ENCODE results near the gene RPP25L.

Gene RPP25L

DNA sequence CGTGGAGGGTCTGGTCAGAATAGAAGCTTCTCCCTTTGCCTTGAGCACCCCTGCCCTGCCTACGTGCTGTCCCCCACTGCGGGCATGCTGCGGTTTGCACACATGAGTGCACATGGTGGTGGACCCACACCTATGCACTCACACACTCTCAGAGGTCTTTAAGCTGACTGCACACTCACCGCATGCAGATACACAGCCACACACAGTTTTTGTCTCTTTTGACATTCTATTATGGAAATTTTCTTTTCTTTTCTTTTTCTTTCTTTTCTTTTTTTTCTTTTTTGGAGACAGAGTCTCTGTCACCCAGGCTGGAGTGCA, 17.6 kb upstream of the RPP25L start:
- peak overlapping the region; percentile 39; the same call in 1 of the 2 replicates for H3K9ac ChIP-seq (ENCODE audit: low read depth, low read length)
- no peaks in the 10 kb centered on the region for H3K36me3 ChIP-seq (ENCODE audit: insufficient read depth, low read length)
- H3K4me1 ChIP-seq (ENCODE audit: insufficient read depth, low read length), result peaks cover 12% of the 10 kb centered on the region

DNA sequence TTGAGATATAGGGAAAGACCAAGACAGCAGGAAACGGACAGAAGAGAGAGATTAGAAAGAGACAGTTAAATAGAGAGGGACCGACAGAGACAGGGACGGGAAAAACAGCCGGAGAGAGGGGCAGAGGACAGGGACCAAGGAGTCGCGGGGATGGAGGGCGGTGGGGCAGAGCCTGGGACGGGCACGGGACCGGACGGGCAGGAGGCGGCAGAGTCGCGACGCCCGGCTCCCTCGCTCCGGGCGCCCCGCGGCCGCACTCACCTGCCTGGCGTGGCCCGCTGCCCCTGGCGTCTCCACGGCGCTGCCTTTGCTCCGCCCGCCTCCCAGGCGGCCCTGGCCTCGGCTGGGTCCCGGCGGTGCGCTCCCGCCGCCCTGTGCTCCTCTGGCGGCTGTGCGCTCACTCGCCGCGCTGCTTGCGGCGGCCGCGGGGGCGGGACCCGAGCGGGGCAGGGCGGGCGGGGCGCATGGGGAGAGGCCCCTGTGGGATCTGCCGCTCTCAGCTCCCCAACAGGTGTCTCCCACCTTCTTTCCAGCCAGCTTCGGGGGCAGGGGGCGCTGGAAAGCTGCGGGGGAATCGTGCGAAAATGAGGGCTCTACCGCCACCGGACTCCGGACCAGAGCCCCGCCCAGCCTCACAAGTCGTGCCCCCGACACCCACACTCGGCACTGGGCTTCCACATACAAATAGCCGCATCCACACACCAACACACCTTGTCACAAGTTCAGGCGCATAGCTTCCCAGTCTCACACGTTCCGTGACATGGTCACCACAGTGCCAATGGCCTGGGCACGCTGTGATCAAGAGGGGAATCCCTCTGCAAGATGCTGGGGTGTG, 17.0 kb upstream of the RPP25L start, which contains the start of gene ARID3C:
Gene ARID3C (minus strand): TSS at position 411 of the 835 bp plus-strand sequence. CDS start 1,052 bp downstream, outside the sequence.
- Histone ChIP-seq H3K9ac (ENCODE audit: low read depth, low read length) (peak within 1 kb of the TSS; percentile 39; the same call in 1 of the 2 replicates), H3K4me1 (ENCODE audit: insufficient read depth, low read length) (peaks cover 12% of the 10 kb centered on the region), H3K36me3 (ENCODE audit: insufficient read depth, low read length) (no peaks in the 10 kb centered on the region), H3K9me3 (ENCODE audit: control insufficient read depth, insufficient read depth, low read length) (no peaks in the 10 kb centered on the region)

More for the DNA sequence above, 17.6 kb upstream of the RPP25L start:
- no peaks in the 10 kb centered on the region for H3K9me3 ChIP-seq (ENCODE audit: control insufficient read depth, insufficient read depth, low read length)

DNA sequence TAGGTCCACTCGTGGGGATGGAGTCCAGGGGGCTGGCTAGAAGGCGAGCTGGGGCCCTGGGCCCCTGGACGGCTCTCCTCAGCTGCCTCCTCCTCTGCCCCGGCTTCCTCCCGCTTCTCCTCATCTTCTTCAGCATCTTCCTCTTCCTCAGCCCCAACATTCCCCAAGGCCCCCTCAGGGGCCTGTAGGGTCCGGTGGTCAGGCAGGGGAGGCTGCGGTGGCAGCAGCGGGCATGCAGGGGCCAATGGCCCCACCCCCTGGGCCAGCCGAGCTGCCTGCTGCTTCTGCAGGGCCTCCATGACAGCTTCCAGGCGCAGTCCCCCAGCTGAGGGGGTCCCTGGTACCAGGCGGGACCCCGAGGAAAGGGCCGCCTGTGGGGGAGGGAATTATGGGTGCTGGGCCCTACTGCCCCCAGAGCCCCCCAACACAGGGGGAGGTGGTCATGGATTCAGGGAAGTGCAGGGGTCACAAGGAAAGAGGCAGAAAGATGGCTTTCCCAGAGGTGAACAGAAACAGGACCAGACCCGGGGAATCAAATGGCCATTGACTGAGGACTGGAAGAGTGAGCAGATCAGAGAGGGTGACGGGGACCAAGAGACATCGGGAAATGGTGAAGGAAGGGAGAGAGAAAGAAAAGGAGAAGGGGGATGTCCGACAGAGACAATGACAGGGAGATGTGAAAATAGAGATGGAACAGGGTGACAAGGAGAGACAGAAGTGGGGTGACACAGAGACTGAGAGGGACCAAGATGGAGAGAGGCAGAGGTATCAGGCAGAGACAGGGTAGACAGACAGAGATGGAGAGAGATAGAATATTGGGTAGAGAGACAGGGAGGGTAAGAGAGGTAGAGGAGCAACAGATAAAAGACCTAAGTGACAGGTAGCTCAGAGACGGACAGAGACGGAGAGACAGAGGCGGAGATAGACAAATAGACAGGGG, 16.1 kb upstream of the RPP25L start:
- no peaks in the 10 kb centered on the region for H3K9me3 ChIP-seq (ENCODE audit: control insufficient read depth, insufficient read depth, low read length)
- peak overlapping the region; percentile 39; the same call in 1 of the 2 replicates for H3K9ac ChIP-seq (ENCODE audit: low read depth, low read length)

DNA sequence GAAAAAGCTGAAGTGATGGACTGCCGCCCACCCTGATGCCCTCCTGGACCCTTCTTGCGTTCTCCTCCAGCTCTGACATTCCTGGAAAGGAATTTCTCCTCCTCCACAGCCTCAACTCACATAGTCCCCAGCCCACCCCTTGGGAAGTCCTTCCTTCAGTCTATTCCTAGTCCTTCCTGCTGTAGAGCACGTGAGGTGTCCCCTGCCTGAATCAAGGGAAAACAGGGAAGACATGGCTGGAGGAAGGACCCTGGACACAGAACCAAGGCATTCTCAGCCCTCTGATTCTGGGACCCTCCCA, 13.2 kb upstream of the RPP25L start:
- no peaks in the 10 kb centered on the region for H3K36me3 ChIP-seq (ENCODE audit: insufficient read depth, low read length)

More for the DNA sequence above, 16.1 kb upstream of the RPP25L start:
- H3K4me1 ChIP-seq (ENCODE audit: insufficient read depth, low read length), result peaks cover 4% of the 10 kb centered on the region
- no peaks in the 10 kb centered on the region for H3K36me3 ChIP-seq (ENCODE audit: insufficient read depth, low read length)

DNA sequence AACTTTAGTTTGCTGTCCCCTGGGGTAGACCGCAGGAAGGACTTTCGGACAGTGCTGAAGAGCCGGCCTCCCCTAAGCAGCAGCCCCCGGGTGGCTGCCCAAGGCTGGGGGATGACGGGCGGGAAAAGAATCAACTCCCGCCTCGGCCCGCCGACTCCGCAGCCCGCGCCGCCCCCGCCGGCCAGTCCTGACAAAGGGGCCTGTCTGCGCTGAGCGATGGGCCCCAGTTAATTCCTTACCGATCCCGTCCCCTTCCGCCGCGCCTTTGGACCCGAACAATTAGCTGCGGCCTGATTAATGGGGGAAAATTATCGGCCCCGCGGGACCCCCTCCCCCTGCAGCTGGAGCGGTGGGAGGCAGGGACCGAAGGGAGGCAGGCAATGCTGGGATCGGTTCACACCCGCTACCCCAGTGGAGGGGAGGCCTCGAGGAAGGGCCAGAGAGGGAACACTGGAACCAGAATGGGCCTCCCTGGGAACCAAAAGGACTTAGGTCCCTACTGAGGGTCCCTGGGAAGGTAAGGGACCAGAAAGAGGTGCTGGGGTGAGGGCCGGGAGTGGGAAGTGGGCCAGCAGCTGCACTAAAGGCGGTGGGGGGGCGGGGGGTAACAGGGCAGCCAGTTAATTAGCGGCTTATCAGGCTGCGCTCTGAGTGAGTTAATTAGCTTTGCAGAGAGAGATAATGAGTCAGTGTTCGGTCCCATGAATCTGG, 12.7 kb upstream of the RPP25L start:
- Histone ChIP-seq H3K9me3 (ENCODE audit: control insufficient read depth, insufficient read depth, low read length) (no peaks in the 10 kb centered on the region), H3K4me1 (ENCODE audit: insufficient read depth, low read length) (peaks cover 4% of the 10 kb centered on the region), H3K9ac (ENCODE audit: low read depth, low read length) (peak overlapping the region; percentile 33; the same call in 1 of the 2 replicates), H3K36me3 (ENCODE audit: insufficient read depth, low read length) (no peaks in the 10 kb centered on the region)

More for the DNA sequence above, 13.2 kb upstream of the RPP25L start:
- no peaks in the 10 kb centered on the region for H3K9me3 ChIP-seq (ENCODE audit: control insufficient read depth, insufficient read depth, low read length)
- H3K4me1 ChIP-seq (ENCODE audit: insufficient read depth, low read length), result peaks cover 4% of the 10 kb centered on the region
- H3K9ac ChIP-seq (ENCODE audit: low read depth, low read length), result no peak overlapping the region

DNA sequence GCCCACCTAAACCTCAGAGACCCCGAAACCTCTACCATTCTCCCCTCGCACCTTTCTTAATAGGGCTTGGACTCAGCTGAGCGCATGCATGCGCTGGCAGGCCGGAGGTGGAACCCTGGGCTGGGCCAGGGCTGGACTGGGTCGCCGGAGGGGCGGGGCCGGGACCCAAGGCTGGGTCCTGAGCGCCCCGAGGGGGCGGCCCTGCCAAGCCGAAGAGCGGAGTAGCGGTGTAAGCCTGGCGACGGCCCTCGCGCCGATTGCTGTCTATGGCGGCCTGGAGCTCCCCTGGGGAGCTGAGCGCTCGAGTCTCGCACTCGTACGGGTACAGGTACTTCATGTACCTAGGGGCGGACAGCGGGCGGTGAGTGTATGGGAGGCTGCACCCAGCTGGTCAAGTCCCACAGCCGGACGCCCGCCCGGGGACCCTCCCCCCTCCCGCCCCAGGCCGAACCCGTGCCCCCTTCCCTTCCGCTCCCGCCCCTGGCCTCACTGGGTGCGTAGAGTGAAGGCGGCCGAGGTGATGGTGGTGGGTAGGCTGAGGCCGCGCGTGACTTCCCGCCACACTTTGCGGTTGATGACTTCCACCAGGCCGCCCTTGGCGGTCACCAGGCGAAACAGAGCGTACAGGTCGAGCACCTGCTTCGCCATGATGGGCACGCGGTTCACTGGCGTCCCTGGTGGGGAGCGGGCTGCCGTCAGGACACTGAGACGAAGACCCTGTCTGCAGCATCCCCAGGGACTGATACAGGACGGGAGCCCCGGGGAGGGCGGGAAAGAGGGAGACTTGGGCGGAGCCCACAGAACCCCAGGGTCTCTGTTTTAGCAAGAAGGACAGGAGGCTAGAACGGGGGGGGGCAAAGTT, 11.7 kb upstream of the RPP25L start:
- Histone ChIP-seq H3K9me3 (ENCODE audit: control insufficient read depth, insufficient read depth, low read length) (no peaks in the 10 kb centered on the region), H3K36me3 (ENCODE audit: insufficient read depth, low read length) (no peaks in the 10 kb centered on the region), H3K4me1 (ENCODE audit: insufficient read depth, low read length) (peaks cover 4% of the 10 kb centered on the region), H3K9ac (ENCODE audit: low read depth, low read length) (peak overlapping the region; percentile 11; the same call in 1 of the 2 replicates)

DNA sequence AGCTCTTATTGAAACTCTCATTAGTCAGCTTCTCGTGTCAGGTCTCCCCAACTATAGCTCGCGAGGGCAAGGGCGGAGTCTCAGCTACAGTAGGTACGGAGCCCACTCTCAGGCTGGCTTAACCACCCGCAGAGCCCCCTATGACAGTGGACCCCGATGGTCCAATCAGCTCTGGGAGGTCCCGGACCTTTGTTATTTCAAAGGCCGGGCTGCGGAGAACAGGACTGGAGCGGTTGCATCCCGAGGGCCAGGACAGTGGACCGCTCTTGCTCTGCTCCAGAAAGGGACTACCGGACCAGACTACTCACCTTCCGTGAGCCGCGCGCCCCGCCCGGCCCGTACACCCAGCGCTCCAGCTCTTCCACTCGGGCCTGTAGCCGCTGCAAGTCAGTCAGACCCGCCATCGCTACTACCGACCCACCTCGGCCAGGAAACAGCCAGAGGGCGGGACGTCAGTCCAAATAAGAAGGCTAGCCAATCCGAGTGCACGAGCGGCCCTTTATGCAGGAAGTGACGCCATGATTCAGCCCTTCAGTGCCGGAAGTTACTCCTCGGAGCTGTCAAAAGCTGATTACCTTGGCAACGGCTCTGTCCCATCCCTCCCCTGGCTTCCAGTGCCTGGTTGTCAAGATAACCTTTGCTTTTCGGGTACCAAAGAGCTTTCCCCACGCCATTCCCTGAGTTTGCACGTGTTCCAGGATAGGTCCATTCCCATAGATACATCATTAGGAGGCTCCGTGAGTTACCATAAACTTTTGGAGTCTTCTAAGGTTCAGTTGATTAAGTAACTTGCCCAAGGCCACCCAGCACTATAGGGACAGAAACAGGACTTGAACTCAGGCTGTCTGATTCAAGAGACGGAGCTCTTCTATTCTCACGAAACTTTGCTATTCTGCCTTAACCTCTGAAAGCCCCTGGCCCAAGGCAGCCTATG, 8.4 kb upstream of the RPP25L start, which contains the start of gene DCTN3:
Gene DCTN3 (minus strand): TSS at position 435 of the 934 bp plus-strand sequence. CDS start 31 bp downstream, at position 404.
- peak within 1 kb of the TSS; percentile 67; the same call in 1 of the 2 replicates for H3K9ac ChIP-seq (ENCODE audit: low read depth, low read length)
- H3K36me3 ChIP-seq (ENCODE audit: insufficient read depth, low read length), result no peaks in the 10 kb centered on the region
- no peaks in the 10 kb centered on the region; the same call in 1 of the 2 replicates for H3K4me1 ChIP-seq (ENCODE audit: insufficient read depth, low read length)
- no peaks in the 10 kb centered on the region for H3K9me3 ChIP-seq (ENCODE audit: control insufficient read depth, insufficient read depth, low read length)

DNA sequence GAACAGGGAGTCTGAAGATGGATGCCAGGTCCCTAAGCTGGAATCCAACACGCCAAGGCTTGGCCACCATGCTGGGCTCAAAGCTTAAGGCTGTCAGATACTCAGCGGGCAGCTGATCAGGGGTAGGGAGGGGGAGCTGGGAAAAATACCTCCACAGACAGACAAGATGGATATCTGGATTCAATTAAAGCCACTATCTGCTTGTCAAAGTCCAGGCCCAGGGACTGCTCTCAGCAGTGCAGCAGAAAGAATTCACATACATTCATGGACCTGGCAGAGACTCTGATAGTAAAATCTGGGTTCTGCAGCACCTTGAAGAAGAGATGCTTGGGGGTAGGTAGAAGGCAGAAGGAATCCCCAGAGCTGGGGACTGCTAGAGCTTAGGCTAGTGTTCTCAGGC, 3.2 kb upstream of the RPP25L start:
- H3K9ac ChIP-seq (ENCODE audit: low read depth, low read length), result no peak overlapping the region
- H3K4me1 ChIP-seq (ENCODE audit: insufficient read depth, low read length), result no peaks in the 10 kb centered on the region
- H3K36me3 ChIP-seq (ENCODE audit: insufficient read depth, low read length), result no peaks in the 10 kb centered on the region
- H3K9me3 ChIP-seq (ENCODE audit: control insufficient read depth, insufficient read depth, low read length), result no peaks in the 10 kb centered on the region

DNA sequence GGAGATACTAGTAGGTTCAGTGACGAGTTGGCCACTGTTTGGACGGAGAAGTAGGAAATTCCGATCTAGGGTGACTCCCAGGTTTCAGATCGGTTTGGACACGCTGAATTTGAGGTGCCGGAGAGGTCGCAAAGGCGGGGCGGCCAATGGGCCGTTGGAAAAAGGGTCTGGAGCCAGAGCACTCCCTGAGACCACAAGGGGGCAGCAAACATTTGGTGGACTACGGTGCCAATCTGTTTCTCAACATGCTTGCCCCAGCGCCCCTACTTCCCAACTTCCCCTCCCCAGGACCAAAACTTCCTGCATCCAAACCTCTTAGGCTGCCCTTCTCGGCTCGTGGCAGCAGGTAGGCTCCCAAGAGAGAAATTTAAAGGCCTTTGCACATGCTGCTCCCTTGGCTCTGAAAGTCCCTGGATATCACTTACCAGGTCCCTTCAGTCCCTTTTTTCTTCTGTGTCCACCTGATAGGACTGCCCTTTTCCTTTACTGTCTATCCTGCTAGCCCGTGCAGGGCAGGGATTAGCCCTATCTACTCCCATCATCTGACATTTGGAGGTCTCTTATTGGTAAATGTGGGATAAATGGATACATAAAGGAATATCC, 992 bp upstream of the RPP25L start:
- Histone ChIP-seq H3K4me1 (ENCODE audit: insufficient read depth, low read length) (no peaks in the 10 kb centered on the region), H3K9ac (ENCODE audit: low read depth, low read length) (peak overlapping the region; percentile 79; the same call in 1 of the 2 replicates), H3K36me3 (ENCODE audit: insufficient read depth, low read length) (no peaks in the 10 kb centered on the region), H3K9me3 (ENCODE audit: control insufficient read depth, insufficient read depth, low read length) (no peaks in the 10 kb centered on the region)

DNA sequence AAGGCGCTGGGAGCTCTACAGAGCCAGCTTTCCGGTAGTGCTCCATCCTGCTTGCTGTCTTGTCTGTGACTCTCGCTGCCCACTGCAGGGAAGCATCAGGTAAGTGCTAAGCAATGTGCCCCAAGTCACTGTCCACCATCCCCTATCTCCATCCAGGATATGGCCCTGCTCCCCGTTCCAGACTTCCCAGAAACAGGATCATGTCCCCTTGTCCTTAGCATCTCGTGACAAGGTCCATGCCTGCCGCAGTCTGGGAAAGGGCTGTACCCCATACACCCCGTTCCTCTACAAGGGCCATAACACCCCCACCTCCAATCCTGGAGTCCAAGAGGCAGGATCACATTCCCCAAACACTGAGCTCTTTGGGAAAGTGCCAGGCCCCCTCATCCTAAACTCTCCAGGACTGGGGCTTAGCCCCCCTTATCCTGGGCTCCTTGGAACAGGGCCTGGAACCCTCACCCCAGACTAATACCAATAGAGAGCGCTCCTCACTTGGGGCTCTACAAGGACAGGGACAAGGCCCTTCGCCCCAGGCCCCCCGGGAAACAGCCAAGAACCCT, 566 bp downstream of the RPP25L start:
- H3K9me3 ChIP-seq (ENCODE audit: control insufficient read depth, insufficient read depth, low read length), result no peaks in the 10 kb centered on the region
- H3K4me1 ChIP-seq (ENCODE audit: insufficient read depth, low read length), result no peaks in the 10 kb centered on the region
- no peaks in the 10 kb centered on the region for H3K36me3 ChIP-seq (ENCODE audit: insufficient read depth, low read length)
- peak overlapping the region; percentile 79 for H3K9ac ChIP-seq (ENCODE audit: low read depth, low read length)

DNA sequence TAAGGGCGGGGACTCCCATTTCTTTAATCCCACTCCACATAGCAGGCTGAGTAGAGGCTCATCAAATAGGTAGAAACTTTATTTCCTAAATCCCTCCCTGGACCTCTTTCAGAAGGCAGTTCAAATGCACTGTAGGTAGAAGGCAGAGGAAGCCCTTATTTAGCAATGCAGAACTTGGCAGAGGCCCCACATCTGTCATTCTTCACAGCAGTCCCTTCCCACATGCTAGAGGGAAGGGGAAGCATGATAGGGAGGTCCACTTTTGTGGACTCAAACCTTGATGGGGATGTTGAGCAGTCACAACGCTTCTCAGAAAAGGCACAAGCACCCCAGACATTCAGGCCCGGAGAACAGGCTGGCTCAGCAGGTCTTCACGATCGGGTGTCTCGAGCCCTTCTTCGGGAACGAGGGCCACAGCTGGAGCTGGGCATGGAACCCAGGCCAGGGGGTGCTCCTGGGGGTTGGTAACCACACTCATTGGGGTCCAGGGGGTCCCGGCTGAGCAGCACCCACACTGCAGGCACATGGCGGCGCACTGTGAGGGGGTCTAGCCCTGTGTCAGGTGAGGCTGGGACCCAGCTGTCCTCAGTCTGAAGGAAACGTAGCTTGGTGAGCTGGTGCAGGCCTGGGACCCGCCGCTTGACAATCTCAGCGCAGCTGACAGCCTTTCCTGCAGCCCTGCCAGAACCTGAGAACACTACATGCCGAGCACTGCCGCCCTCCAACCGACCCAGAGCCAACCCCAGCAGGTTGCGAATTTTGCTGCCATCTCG, 1.3 kb downstream of the RPP25L start:
- H3K9me3 ChIP-seq (ENCODE audit: control insufficient read depth, insufficient read depth, low read length), result no peaks in the 10 kb centered on the region
- no peaks in the 10 kb centered on the region for H3K4me1 ChIP-seq (ENCODE audit: insufficient read depth, low read length)
- H3K9ac ChIP-seq (ENCODE audit: low read depth, low read length), result peak overlapping the region; percentile 79; the same call in 1 of the 2 replicates
- no peaks in the 10 kb centered on the region for H3K36me3 ChIP-seq (ENCODE audit: insufficient read depth, low read length)

All from ES-I3 (cell line).